Trophoblast cell (in vitro differentiated cells and primary cell): Measurements from ENCODE around the gene PDIK1L.

Experiments used
- DNase-seq, 2 donors: peaks; one replicate each; pipeline ENCODE4 v3.0.0-alpha.2; 2016
- H2AFZ ChIP-seq: 2 replicates; pipeline ENCODE4 v1.6.1; 2013; ENCODE audit warnings: low read length, moderate library complexity, mild to moderate bottlenecking; ENCODE audit not compliant: insufficient read depth, poor library complexity
- H2AK5ac ChIP-seq: 2 replicates; pipeline ENCODE4 v1.6.1; 2013; ENCODE audit warnings: mild to moderate bottlenecking, low read length
- H2BK120ac ChIP-seq: 2 replicates; pipeline ENCODE4 v1.6.1; 2013; ENCODE audit warnings: low read length, mild to moderate bottlenecking, moderate library complexity; ENCODE audit not compliant: insufficient read depth, poor library complexity
- H2BK12ac ChIP-seq: 2 replicates; pipeline ENCODE4 v1.6.1; 2013; ENCODE audit warnings: mild to moderate bottlenecking, low read length, moderate library complexity
- H2BK5ac ChIP-seq: 2 replicates; pipeline ENCODE4 v1.6.1; 2013; ENCODE audit warnings: low read length, low read depth, moderate library complexity, mild to moderate bottlenecking; ENCODE audit not compliant: poor library complexity
- H3K14ac ChIP-seq: 2 replicates; pipeline ENCODE4 v1.6.1; 2013; ENCODE audit warnings: mild to moderate bottlenecking, low read length
- H3K18ac ChIP-seq: 2 replicates; pipeline ENCODE4 v1.6.1; 2013; ENCODE audit warnings: mild to moderate bottlenecking, low read length
- H3K23ac ChIP-seq: 2 replicates; pipeline ENCODE4 v1.6.1; 2013; ENCODE audit warnings: low read length
- H3K27ac ChIP-seq: 2 replicates; pipeline ENCODE4 v1.5.1; 2013; ENCODE audit warnings: low read depth, mild to moderate bottlenecking, inconsistent platforms, low read length, moderate library complexity
- H3K27me3 ChIP-seq: 2 replicates; pipeline ENCODE4 v1.6.1; 2013; ENCODE audit warnings: inconsistent platforms, mild to moderate bottlenecking, low read length, moderate library complexity; ENCODE audit not compliant: insufficient read depth
- H3K36me3 ChIP-seq, 2 experiments: 1 replicate in 1 of 2; 2 replicates in 1 of 2; pipeline ENCODE4 v1.6.1; 2013; ENCODE audit warnings: low read length in 2 of 2, mild to moderate bottlenecking in 2 of 2, moderate library complexity in 1 of 2; ENCODE audit not compliant: insufficient read depth in 2 of 2, control insufficient read depth in 1 of 2
- H3K4ac ChIP-seq: 2 replicates; pipeline ENCODE4 v1.6.1; 2013; ENCODE audit warnings: low read depth, mild to moderate bottlenecking, low read length, moderate library complexity
- H3K4me1 ChIP-seq, 2 experiments: 1 replicate in 1 of 2; 2 replicates in 1 of 2; pipeline ENCODE4 v1.6.1; 2013; ENCODE audit warnings: low read length in 2 of 2, mild to moderate bottlenecking in 2 of 2, moderate library complexity in 1 of 2; ENCODE audit not compliant: insufficient read depth in 2 of 2, control insufficient read depth in 1 of 2
- H3K4me2 ChIP-seq: 2 replicates; pipeline ENCODE4 v1.6.1; 2013; ENCODE audit warnings: inconsistent platforms, mild to moderate bottlenecking, low read length, moderate library complexity
- H3K4me3 ChIP-seq: 2 replicates; pipeline ENCODE4 v1.5.1; 2013; ENCODE audit warnings: mild to moderate bottlenecking, low read depth, low read length, inconsistent platforms
- H3K79me1 ChIP-seq: one replicate; pipeline ENCODE4 v1.6.1; 2013; ENCODE audit warnings: low read length
- H3K79me2 ChIP-seq: 2 replicates; pipeline ENCODE4 v1.6.1; 2013; ENCODE audit warnings: low read length, mild to moderate bottlenecking; ENCODE audit not compliant: control insufficient read depth, insufficient read depth, poor library complexity
- H3K9ac ChIP-seq: 2 replicates; pipeline ENCODE4 v1.6.1; 2013; ENCODE audit warnings: mild to moderate bottlenecking, low read length
- H3K9me3 ChIP-seq: 2 replicates; pipeline ENCODE4 v1.6.1; 2013; ENCODE audit warnings: low read depth, mild to moderate bottlenecking, control low read depth, inconsistent platforms, low read length; ENCODE audit not compliant: insufficient read depth
- H4K12ac ChIP-seq: 2 replicates; pipeline ENCODE4 v1.6.1; 2013; ENCODE audit warnings: low read depth, mild to moderate bottlenecking, low read length, moderate library complexity
- H4K8ac ChIP-seq: 2 replicates; pipeline ENCODE4 v1.6.1; 2013; ENCODE audit warnings: low read depth, mild to moderate bottlenecking, low read length, moderate library complexity
- H4K91ac ChIP-seq: one replicate; pipeline ENCODE4 v1.6.1; 2013; ENCODE audit warnings: low read depth, mild to moderate bottlenecking, low read length, moderate library complexity
- WGBS: extraction: QIAGEN DNeasy Blood & Tissue Kit; methylation state at CpG from one replicate; pipeline ENCODE4 v1.1.7; 2013; ENCODE audit warnings: missing lambda C conversion rate; ENCODE audit not compliant: insufficient read length, insufficient coverage; ENCODE audit errors: extremely low coverage; 5-methylcytosine and 5-hydroxymethylcytosine counted together

PDIK1L gene

DNA sequence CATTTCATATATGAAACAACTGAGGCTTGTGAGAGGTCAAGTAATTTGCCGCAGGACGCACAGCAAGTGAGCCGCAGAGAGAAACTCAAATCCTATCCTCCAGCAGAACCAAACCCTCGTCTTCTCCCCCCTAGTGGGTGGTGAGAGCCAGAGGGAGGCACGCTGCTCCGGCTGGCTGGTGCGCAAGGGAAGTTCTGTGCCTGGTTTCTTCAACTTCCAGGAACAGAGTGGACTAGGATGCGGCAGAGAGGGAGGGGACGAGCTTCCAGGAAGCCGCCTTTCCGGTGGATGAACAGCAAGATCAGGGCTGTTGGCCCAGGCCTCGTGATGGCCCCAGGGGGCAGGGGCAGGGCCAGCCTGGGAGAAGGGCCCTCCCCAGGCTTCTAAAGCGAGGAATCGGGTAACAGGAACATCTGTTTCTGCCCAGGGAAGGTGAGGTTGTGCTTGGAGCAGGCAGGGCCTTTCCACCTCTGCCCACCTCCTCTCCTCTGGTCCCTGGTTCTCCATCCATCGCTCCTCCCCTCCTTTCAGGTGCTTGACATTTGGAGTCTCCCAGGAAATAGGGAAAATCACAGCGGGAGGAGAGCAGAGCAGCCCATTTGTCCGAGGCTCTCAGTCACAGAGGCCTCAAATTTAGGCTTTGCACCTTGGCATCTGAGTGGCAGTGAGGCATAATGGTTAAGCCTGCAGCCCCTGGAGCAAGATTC, 16.8 kb upstream of the PDIK1L start:
- Histone ChIP-seq H2BK120ac (no peak overlapping the region), H3K14ac (no peak overlapping the region), H4K8ac (peak overlapping the region; percentile 43), H2AFZ (no peak overlapping the region), H3K79me2 (no peaks in the 10 kb centered on the region), H3K23ac (no peak overlapping the region), H3K4me3 (no peak overlapping the region), H3K9me3 (no peaks in the 10 kb centered on the region), H3K27ac (no peak overlapping the region), H3K4me2 (peak overlapping the region; percentile 35), H3K4ac (no peak overlapping the region), H4K91ac (no peak overlapping the region), H3K36me3 (no peaks in the 10 kb centered on the region), H3K9ac (no peak overlapping the region), H4K12ac (no peak overlapping the region), H2BK12ac (peak overlapping the region; percentile 2), H2AK5ac (no peak overlapping the region), H2BK5ac (no peak overlapping the region), H3K79me1 (peaks cover 2% of the 10 kb centered on the region), H3K18ac (no peak overlapping the region), H3K27me3 (no peaks in the 10 kb centered on the region), H3K4me1 (peaks cover 14 to 17% of the 10 kb centered on the region in 2 experiments)
- DNase-seq = peak; percentile 95 to 96
- no CpG with 5 or more reads among the region's 17 CpGs for WGBS

DNA sequence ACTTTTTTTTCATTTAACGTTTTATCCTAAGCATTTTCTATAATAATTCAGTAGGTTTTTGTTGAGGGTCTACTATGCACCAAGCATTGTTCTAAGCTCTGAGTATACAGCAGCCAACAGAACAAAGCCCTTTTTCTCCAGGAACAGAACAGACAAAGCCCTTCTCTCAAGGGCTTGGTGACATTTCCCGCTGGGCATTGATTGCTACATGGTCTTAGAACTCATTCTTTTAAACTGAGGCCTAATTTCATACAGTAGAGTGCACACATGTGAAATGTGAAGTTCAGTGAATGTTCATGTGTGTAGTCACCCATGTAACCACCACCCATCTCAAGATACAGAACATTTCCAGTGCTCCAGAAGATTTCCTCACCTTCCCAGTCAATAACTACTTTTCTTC, 15.2 kb upstream of the PDIK1L start:
- no peak overlapping the region for H4K12ac ChIP-seq
- peaks cover 2% of the 10 kb centered on the region for H3K79me1 ChIP-seq
- no peak overlapping the region for H3K18ac ChIP-seq
- no peak overlapping the region for H3K4ac ChIP-seq
- H2AK5ac ChIP-seq = no peak overlapping the region
- H3K4me3 ChIP-seq = no peak overlapping the region
- peaks cover 14 to 17% of the 10 kb centered on the region in 2 experiments for H3K4me1 ChIP-seq
- H3K9ac ChIP-seq = no peak overlapping the region
- H3K27me3 ChIP-seq = no peaks in the 10 kb centered on the region
- no peak overlapping the region for H4K91ac ChIP-seq
- no peak overlapping the region for H2AFZ ChIP-seq
- no peak overlapping the region for H2BK120ac ChIP-seq
- H3K27ac ChIP-seq = no peak overlapping the region
- no peak overlapping the region for H2BK5ac ChIP-seq
- H3K4me2 ChIP-seq = no peak overlapping the region
- no peaks in the 10 kb centered on the region for H3K79me2 ChIP-seq
- no peaks in the 10 kb centered on the region for H3K36me3 ChIP-seq
- no peak for DNase-seq
- H3K9me3 ChIP-seq = no peaks in the 10 kb centered on the region
- H3K14ac ChIP-seq = no peak overlapping the region
- no CpG with 5 or more reads among the region's 2 CpGs for WGBS
- H2BK12ac ChIP-seq = no peak overlapping the region
- no peak overlapping the region for H3K23ac ChIP-seq
- no peak overlapping the region for H4K8ac ChIP-seq

DNA sequence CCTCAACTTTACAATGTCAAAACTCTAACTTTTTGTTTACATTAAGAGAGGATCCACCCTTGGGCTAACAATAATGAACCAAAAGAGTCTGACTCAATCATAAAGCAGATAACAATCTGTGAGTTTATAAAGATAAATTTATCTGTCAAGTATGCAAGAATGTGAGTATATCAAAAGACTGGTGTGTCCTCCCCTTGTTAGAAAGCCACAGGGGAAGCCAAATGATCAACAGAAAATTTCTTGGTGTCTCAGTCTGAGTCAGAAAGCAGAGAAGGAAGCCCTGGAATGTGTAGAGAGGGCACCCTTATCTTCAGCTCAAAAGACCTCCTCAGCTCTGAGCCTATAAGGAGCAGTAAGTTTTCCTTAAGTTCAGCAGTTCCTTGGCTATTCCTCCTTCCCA, 13.9 kb upstream of the PDIK1L start:
- Histone ChIP-seq H4K8ac (no peak overlapping the region), H3K4me2 (no peak overlapping the region), H3K27me3 (no peaks in the 10 kb centered on the region), H2AK5ac (no peak overlapping the region), H3K27ac (no peak overlapping the region), H3K14ac (no peak overlapping the region), H3K9ac (no peak overlapping the region), H3K79me1 (peaks cover 2% of the 10 kb centered on the region), H2AFZ (no peak overlapping the region), H2BK12ac (no peak overlapping the region), H3K4ac (no peak overlapping the region), H3K23ac (no peak overlapping the region), H2BK120ac (no peak overlapping the region), H3K4me1 (peaks cover 18 to 19% of the 10 kb centered on the region in 2 experiments), H4K12ac (no peak overlapping the region), H3K4me3 (no peak overlapping the region), H2BK5ac (no peak overlapping the region), H3K79me2 (no peaks in the 10 kb centered on the region), H4K91ac (no peak overlapping the region), H3K9me3 (no peaks in the 10 kb centered on the region), H3K36me3 (no peaks in the 10 kb centered on the region), H3K18ac (no peak overlapping the region)
- DNase-seq = peak; percentile 69 to 93

DNA sequence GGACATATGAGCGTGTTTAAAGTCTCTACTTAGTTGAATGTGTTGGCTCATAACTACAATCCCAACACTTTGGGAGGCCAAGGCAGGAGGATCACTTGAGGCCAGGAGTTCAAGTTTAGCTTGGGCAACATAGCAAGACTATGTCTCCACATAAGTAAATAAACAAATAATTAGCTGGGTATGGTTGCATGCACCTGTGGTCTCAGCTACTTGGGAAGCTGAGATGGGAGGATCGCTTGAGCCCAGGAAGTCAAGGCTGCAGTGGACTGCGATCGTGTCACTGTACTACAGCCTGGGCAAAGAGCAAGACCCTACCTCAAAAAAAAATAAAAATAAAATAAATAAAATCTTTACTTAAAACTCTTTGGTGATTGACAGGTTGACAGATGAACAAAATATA, 13.0 kb upstream of the PDIK1L start:
- no peak overlapping the region for H2BK12ac ChIP-seq
- H3K36me3 ChIP-seq = no peaks in the 10 kb centered on the region
- H2BK5ac ChIP-seq = no peak overlapping the region
- H3K79me2 ChIP-seq = no peaks in the 10 kb centered on the region
- no peak overlapping the region for H4K8ac ChIP-seq
- no peaks in the 10 kb centered on the region for H3K9me3 ChIP-seq
- H3K79me1 ChIP-seq = peaks cover 2% of the 10 kb centered on the region
- no peak overlapping the region for H3K23ac ChIP-seq
- no peaks in the 10 kb centered on the region for H3K27me3 ChIP-seq
- no peak overlapping the region for H2AK5ac ChIP-seq
- no peak overlapping the region for H2BK120ac ChIP-seq
- no peak overlapping the region for H3K4me3 ChIP-seq
- H4K91ac ChIP-seq = no peak overlapping the region
- no peak overlapping the region for H3K27ac ChIP-seq
- DNase-seq = peak in 1 of 2 donors; percentile 61
- peaks cover 18 to 19% of the 10 kb centered on the region in 2 experiments for H3K4me1 ChIP-seq
- no peak overlapping the region for H3K18ac ChIP-seq
- H4K12ac ChIP-seq = no peak overlapping the region
- no peak overlapping the region for H3K4me2 ChIP-seq
- no peak overlapping the region for H3K14ac ChIP-seq
- no peak overlapping the region for H2AFZ ChIP-seq
- no peak overlapping the region for H3K4ac ChIP-seq
- WGBS = no CpG with 5 or more reads among the region's 4 CpGs
- no peak overlapping the region for H3K9ac ChIP-seq
